Stimulated activated CD4-positive, alpha-beta T cell treated with anti-CD3 and anti-CD28 coated beads, Interleukin-2, amount 100 ng/mL, for 4 hours (primary cell): Measurements from ENCODE around the gene UBE3C.
A peak's percentile ranks its signal among the peaks of the same experiment; 100 is the strongest.

Experiments
- DNase-seq: peaks from one replicate; pipeline ENCODE4 v3.0.0-alpha.2; 2020; ENCODE audit warnings: low read depth

The UBE3C gene

DNA sequence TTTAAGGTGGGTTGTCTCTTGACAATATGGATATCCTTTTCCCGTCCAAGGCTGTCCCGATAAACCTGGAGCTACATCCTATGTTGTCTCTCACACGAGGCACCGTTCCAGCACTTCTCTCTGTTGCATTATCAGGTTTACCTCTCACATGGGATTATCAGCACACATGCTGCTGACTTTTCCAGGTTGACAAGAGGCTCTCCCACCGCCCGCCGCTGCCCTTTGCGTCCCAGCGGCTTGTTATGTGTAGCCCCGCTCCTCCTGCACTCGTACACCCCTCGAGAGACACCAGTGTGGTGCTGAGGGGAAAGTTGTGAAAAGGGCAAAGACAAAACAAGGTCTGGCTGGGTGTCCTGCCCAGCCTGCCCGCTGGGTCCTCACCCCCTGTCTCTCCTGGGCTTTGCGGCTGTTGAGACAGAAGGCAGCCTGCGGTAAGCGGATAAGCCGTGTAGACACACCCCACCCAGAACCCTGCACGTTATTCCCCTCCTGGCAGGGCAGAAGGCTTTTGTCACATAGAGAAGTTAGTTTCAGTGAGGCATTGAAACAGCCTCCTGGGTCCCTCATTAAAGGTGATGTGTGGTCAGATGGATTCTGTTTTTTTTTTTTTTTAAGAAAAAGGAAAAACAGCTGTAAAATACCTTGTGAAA is 38.7 kb downstream of the UBE3C start:
- no peak for DNase-seq

DNA sequence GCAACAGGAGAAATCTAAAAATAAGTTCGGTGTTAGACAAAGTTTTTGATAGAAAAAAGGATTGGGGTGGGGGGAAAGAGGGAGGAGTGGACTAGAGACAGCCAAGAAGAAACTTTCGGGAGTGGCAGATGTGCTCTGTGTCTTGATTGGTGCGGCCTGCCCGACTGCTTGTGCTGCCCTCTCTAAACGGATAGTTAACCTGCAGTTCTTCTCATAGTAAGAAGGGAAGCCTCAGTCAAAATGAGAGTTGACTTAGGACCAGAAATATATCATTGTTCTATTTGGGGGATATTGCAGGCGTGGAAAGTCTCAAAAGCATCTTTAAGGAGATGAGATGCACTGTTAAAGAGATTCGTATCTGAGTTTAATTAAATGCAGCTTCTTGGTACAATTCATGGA is 39.3 kb downstream of the UBE3C start:
- DNase-seq: no peak

DNA sequence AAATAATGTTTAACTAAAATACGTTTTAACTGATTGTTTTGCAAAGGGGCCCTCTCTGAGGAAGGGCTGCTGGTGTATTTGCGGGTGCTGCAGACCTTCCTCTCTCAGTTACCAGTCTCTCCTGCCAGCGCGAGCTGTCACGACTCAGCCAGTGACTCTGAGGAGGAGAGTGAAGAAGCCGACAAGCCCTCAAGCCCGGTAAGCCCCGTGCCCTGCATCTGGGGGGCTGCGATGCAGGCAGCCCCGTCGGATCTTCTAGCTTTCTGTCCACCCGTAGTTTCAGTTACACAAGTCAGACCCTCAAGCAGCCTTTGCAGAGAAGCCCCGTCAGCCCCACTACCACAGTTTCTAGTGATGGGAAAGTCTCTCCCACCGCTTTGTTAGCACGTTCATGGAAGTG is 45.1 kb downstream of the UBE3C start:
- DNase-seq: no peak

GRCh38 chr7:157188091-157188665 is 49.5 kb downstream of the UBE3C start:
- no peak for DNase-seq

GRCh38 chr7:157189405-157189804 is 50.7 kb downstream of the UBE3C start:
- DNase-seq: no peak

GRCh38 chr7:157192861-157193260 is 54.1 kb downstream of the UBE3C start:
- DNase-seq: no peak

- no peak for DNase-seq
Measured at GRCh38 chr7:157193274-157193673, 54.5 kb downstream of the UBE3C start.

- DNase-seq: no peak
Measured at GRCh38 chr7:157194948-157195347, 56.2 kb downstream of the UBE3C start.

- DNase-seq: no peak
Measured at GRCh38 chr7:157195868-157196267, 57.1 kb downstream of the UBE3C start.

DNA sequence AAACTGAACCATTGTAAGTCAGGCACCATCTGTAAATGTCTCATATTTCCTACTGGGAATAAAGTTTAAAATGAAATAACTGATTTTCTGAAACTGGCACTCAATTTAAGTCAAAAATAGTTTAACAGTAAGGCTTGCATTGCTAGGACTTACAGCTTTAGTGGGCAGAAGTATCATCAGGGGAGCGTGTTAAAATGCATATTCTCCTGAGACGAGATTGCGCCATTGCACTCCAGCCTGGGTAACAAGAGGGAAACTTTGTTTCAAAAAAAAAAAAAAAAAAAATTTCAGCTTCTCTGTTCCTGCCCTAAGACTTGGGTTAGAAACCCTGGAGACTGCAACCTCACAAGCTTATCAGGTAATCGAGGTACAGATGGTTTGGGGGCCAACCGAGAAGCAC is 65.4 kb downstream of the UBE3C start:
- no peak for DNase-seq

GRCh38 chr7:157205438-157205837 is 66.7 kb downstream of the UBE3C start:
- DNase-seq: no peak

DNA sequence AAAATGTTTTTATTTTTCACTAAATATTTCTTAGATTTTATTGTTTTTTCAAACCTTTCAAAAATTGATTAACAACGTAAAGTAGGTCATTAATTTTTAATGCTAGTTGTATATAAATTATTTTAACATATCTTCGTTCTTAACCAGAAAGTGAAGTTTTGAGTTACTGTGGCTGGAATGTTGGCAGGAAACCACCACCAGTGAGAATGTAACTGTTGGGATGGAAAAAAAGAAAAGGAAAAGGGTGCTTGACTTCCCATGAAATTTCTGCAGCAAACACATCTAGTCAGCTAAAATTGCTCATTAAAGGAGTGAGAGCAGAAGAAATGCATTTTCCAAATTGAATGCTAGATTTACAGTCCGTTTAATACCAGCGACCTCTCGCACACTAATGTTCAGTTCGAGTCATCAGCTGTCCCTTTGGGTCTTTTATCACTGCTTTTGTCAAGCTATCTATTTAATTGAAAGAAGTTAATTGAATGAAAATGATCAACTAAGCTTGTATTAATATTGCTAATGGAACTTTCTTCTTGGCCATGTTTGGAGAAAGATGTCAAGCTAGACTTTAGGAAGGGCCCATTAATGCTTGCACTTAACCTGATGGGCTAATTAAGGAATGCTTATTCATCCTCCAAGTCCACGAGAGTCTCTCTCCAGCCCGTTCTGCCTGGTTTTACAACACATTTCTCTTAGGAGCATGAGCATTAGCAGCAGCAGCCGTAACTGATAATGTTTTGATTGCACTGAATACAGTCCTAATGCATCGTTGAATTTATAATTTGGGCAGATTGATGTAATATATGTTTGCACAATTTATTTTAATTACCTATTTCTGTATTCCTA is 70.1 kb downstream of the UBE3C start:
- no peak for DNase-seq

DNA sequence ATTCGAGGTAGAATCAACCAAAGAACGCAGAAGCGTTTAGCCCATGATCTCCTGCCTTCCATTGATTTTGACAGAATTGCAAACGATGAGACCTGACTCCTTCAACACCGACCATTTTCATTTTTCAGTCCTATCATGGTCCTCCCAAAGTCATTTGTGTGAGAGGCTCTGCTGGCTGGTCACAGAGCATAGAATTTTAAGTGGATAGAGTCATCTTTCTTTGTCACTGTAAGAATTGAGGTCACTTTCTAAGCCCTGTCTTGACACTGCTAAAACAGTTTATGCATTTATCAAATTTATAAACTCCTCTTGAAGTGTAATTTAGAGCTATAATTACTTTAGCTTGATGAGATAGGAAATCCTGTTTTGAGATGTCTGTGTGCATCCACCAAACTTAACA is 72.0 kb downstream of the UBE3C start:
- no peak for DNase-seq

DNA sequence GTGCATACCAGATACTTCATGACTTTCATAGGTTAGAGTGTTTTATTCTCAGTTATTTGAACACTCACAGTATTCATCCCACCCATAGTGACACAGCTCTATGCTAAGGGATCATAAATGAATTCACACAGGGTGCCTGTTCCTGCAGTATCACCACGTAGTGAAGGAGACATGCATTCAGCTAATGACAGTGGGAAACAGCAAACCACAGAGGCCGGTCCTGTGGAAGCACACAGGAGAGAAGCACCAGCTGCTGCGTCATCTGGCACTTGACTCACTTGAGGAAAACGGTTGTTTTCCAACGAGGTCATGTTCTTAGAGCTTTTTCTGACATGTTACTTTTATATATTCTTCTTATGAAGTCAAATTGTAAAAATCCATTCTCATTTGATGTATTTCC is 73.0 kb downstream of the UBE3C start:
- DNase-seq: no peak

GRCh38 chr7:157219154-157219553 is 80.4 kb downstream of the UBE3C start:
- no peak for DNase-seq

- DNase-seq: no peak
Measured at GRCh38 chr7:157220916-157221569, 82.3 kb downstream of the UBE3C start.

DNA sequence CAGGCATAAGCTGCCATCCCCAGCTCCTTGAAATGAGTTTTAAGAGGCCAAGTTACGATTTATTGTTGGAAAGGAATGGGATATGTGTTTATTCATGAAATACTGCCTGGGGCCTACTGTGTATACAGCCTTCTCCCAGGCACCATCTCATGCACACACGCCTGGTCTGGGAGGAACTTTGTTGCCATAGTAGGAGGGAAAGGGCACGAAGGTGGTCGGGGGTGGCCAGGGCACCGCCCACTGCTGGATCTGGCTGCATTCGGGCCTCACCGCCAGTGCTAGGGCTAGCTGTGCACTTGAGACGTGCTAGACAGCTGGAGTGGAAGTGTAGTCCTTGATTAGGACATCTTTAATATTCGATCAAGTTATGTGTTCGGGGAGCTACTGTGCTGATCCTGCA is 84.0 kb downstream of the UBE3C start:
- DNase-seq: no peak

- no peak for DNase-seq
Measured at GRCh38 chr7:157224627-157225026, 85.9 kb downstream of the UBE3C start.

GRCh38 chr7:157228864-157229422 is 90.2 kb downstream of the UBE3C start:
- peak; percentile 5 for DNase-seq

GRCh38 chr7:157233677-157234076 is 95.0 kb downstream of the UBE3C start:
- no peak for DNase-seq

DNA sequence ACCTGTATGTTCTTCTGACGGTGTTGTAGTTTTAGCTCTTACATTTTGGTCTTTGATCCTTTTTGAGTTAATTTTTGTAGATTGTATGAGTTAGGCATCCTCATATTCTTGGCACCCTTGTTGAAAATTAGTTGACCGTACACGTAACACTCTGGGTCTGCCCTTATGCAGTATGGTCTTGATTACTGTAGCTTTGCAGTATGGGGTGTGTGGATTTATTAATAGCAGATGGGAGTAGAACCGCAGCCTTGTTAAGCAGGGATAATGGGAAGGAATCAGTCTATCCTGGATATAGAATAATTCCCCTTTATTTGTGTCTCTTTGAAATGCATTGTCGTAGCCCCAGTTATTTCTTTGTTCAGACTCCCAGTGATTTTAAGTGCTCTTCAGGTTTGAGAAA is 95.5 kb downstream of the UBE3C start:
- no peak for DNase-seq
